ENCODE data around the gene RIMS3.

RIMS3 gene

GRCh38 chr1:40626383-40626770 is 39.1 kb downstream of the RIMS3 start:
- POLR2A ChIA-PET = no interaction called here
- no peak overlapping the region for H3K4me3 ChIP-seq (ENCODE audit: low read depth, low read length)
- DNase-seq (ENCODE audit: low read depth, low spot score) = no peak
- CTCF ChIA-PET = interaction anchor here (0.7 to 4.5 kb wide), 3 partner anchors 44 to 236 kb away, joined by 3 to 20 read pairs (median 3); partner anchors contain the start of gene CITED4
- TF ChIP-seq CTCF (IDR thresholded peaks at IDR 0.05; ENCODE audit: insufficient read depth, low read length, missing control alignments) = no peak

GRCh38 chr1:40625476-40626382 is 39.8 kb downstream of the RIMS3 start:
- no peak overlapping the region for H3K4me3 ChIP-seq (ENCODE audit: low read depth, low read length)
- ChIA-PET POLR2A (no interaction called here), CTCF (interaction anchor here (0.7 to 4.5 kb wide), 6 partner anchors 15 to 327 kb away, joined by 3 to 20 read pairs (median 4); partner anchors contain the start of gene CITED4)
- no peak for DNase-seq (ENCODE audit: low read depth, low spot score)
- TF ChIP-seq CTCF (IDR thresholded peaks at IDR 0.05; ENCODE audit: insufficient read depth, low read length, missing control alignments) = no peak

GRCh38 chr1:40625076-40625475 is 40.4 kb downstream of the RIMS3 start:
- ChIA-PET CTCF (interaction anchor here (0.9 to 4.5 kb wide), 5 partner anchors 16 to 328 kb away, joined by 3 to 20 read pairs (median 4); partner anchors contain the start of gene CITED4), POLR2A (no interaction called here)
- no peak overlapping the region for H3K4me3 ChIP-seq (ENCODE audit: low read depth, low read length)
- no peak for DNase-seq (ENCODE audit: low read depth, low spot score)
- TF ChIP-seq CTCF (IDR thresholded peaks at IDR 0.05; ENCODE audit: insufficient read depth, low read length, missing control alignments) = peak; percentile 24

- no peak overlapping the region for H3K4me3 ChIP-seq (ENCODE audit: low read depth, low read length)
- no peak for DNase-seq (ENCODE audit: low read depth, low spot score)
- POLR2A ChIA-PET = no interaction called here
- TF ChIP-seq CTCF (IDR thresholded peaks at IDR 0.05; ENCODE audit: insufficient read depth, low read length, missing control alignments) = no peak
- CTCF ChIA-PET = no interaction called here
These were observed 42.4 kb downstream of the RIMS3 start for GRCh38 chr1:40622936-40623629.

- H3K4me3 ChIP-seq (ENCODE audit: low read depth, low read length) = no peak overlapping the region
- no peak for TF ChIP-seq CTCF (IDR thresholded peaks at IDR 0.05; ENCODE audit: insufficient read depth, low read length, missing control alignments)
- ChIA-PET POLR2A (no interaction called here), CTCF (no interaction called here)
- no peak for DNase-seq (ENCODE audit: low read depth, low spot score)
These were observed 43.5 kb downstream of the RIMS3 start for GRCh38 chr1:40621821-40622450.
